AG10803 (cell line): Measurements from ENCODE around the gene MTHFD2L.

Experiments used
- DNase-seq: peaks from one replicate; pipeline ENCODE4 v3.0.0; 2010; ENCODE audit warnings: low read depth
- H3K4me3 ChIP-seq: 2 replicates; pipeline ENCODE4 v1.5.1; 2011; ENCODE audit warnings: mild to moderate bottlenecking, low read length, control low read depth
- TF ChIP-seq, protein P1 (sequence below): conservative IDR thresholded peaks from 2 replicates; pipeline ENCODE4 v1.5.1; 2011; ENCODE audit warnings: mild to moderate bottlenecking, low read length, control low read depth, inconsistent platforms

MTHFD2L gene

DNA sequence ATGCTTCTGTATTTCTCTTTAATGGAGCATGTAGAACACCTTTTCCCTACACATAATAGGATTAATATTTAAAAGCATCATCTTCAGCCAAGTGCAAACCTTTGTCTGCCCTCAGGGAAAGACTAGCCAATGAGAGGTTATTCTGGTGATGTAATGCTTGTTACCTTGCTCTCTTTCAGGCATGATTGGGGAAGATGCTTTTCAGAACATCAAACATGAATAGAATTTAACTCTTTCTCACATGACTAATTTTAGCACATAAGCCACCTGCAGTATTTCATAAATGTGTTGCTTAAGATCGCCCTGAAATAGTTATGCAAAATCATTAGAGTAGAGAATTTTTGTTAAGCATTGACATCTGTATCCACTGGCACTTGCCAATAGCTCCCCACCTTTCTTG is 139.6 kb downstream of the MTHFD2L start:
- TF ChIP-seq, protein P1, sequence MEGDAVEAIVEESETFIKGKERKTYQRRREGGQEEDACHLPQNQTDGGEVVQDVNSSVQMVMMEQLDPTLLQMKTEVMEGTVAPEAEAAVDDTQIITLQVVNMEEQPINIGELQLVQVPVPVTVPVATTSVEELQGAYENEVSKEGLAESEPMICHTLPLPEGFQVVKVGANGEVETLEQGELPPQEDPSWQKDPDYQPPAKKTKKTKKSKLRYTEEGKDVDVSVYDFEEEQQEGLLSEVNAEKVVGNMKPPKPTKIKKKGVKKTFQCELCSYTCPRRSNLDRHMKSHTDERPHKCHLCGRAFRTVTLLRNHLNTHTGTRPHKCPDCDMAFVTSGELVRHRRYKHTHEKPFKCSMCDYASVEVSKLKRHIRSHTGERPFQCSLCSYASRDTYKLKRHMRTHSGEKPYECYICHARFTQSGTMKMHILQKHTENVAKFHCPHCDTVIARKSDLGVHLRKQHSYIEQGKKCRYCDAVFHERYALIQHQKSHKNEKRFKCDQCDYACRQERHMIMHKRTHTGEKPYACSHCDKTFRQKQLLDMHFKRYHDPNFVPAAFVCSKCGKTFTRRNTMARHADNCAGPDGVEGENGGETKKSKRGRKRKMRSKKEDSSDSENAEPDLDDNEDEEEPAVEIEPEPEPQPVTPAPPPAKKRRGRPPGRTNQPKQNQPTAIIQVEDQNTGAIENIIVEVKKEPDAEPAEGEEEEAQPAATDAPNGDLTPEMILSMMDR, result no peak
- no peak overlapping the region for H3K4me3 ChIP-seq
- DNase-seq, result no peak

DNA sequence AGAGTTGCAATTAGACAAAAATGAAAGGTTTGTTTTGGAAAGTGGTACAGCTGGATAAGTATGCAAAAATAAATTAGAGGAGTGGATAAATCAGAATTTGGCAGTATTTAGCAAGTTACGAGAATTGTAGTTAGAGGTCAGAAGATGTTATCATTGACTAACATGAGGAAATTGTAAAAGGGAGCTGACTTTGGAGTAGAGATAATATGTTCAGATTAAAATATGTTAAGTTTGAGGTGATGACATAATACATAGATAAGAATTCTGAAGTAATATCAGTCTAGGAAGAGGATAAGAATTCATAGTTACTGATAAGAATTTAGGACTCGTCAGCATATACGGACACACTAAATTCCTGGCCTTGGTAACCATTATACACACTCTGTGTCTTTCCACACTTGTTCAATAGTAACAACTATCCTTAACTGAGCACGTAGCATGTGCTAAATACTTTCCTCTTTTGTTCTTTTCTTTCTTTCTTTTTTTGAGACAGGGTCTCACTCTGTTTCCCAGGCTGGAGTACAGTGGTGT is 146.2 kb downstream of the MTHFD2L start:
- TF ChIP-seq, protein P1, result no peak
- no peak for DNase-seq
- no peak overlapping the region for H3K4me3 ChIP-seq

DNA sequence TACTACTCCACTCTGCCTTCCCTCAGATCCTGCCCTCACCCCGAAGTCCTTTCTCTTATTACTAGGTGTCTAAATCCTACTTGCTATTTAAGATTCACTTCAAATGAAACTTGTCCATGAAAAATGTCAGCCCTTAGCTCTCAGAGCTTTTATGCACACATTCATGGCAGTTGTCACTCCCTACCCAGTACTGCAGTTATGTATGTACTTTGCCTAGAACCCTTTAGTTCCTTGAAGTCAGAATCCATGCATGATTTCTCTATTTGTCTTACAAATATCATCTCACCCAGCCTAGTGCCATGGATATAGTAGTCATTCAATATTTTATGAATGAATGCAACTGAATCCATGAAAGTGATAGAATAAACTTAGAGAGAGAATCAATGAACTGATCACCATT is 147.1 kb downstream of the MTHFD2L start:
- no peak for DNase-seq
- TF ChIP-seq, protein P1, result no peak
- H3K4me3 ChIP-seq, result no peak overlapping the region

DNA sequence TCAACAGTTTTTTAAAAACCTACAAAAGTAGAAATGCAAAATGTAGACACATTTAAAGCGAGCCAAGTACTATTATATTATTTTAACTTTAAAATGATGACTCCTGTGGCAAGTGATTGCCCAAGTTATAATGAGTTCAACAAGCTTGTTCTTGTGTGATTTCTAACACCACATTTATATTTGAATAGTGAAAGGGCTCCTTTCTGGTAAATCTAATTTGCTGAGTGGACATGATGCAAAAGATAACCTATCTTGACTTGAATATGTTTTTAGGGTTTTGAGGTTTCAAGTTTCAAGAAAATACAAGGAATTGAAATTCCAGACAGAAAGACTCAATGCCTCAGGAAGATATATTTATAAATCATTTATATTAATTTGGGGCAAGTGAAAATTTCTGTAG is 149.3 kb downstream of the MTHFD2L start:
- TF ChIP-seq, protein P1, result no peak
- DNase-seq, result no peak

DNA sequence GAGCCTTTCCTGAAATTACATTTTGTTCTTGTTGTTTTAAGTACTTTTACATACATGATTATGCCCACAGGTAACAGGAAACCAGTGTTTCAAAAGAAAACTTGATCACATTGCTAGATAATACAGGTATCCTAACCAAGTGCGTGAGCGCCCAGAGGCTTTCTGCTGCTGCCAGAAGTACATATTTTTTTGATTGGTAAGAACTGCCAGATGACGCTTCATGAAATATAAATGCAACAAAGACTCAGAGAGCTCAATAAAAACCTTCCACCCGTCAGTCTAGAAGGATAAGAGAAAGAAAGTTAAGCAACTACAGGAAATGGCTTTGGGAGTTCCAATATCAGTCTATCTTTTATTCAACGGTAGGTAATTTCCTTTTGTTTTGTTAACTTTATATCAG is 150.3 kb downstream of the MTHFD2L start, which contains the start of gene EPGN:
Gene EPGN (plus strand): TSS at position 256 of the 400 bp plus-strand sequence. CDS start 64 bp downstream, at position 320.
- H3K4me3 ChIP-seq, result no peak within 1 kb of the TSS
- TF ChIP-seq, protein P1, result no peak
- DNase-seq, result peak; percentile 20

More for the DNA sequence above, 149.3 kb downstream of the MTHFD2L start:
- H3K4me3 ChIP-seq, result no peak overlapping the region

DNA sequence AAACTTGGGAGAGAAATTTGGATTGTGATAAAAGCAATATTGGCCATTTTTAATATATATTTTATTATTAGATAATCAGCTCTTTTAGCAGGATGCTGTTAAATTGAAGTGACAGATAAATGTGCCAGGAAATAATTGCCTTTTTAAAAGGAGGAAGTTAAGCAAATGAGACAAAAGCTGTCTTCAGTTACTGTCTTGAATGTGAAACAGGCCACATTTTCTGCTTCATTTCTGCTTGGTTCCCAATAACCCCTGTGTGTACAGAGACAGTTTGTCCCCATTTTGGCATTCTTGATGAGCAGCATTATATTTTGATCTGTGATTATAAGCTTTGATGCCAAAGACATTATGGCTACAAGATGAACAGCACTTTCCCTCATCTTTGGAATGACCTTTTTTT is 151.3 kb downstream of the MTHFD2L start:
- DNase-seq, result no peak

More for the DNA sequence above, 151.3 kb downstream of the MTHFD2L start:
- TF ChIP-seq, protein P1, result no peak
- no peak overlapping the region for H3K4me3 ChIP-seq
